Measurements from ENCODE around the gene ZNF236. TPM values are rescaled to one million over a fixed set of nuclear protein-coding genes. Genes with fewer than 3 reads are reported as not detected.

Gene ZNF236
- total RNA-seq, 1 donor from 2014 or later = 11.7 TPM

GRCh38 chr18:76977108-76977621 lies 154.8 kb downstream of the ZNF236 start:
- DNase-seq (no peak), ATAC-seq (ENCODE audit: poor library complexity) (peak; percentile 68)
- intact Hi-C loops (cut with DNase I) = no loop called here

GRCh38 chr18:76977684-76978232 lies 155.4 kb downstream of the ZNF236 start:
- ATAC-seq (ENCODE audit: poor library complexity) (no peak), DNase-seq (no peak)
- intact Hi-C loops (cut with DNase I) = no loop called here

- DNase-seq (no peak), ATAC-seq (ENCODE audit: poor library complexity) (no peak)
- intact Hi-C loops (cut with DNase I) = no loop called here
These were observed 156.3 kb downstream of the ZNF236 start for GRCh38 chr18:76978616-76979015.

GRCh38 chr18:76979111-76979751 lies 156.9 kb downstream of the ZNF236 start:
- intact Hi-C loops (cut with DNase I) = no loop called here
- no peak for ATAC-seq (ENCODE audit: poor library complexity)
- no peak for DNase-seq

- DNase-seq = no peak
- intact Hi-C loops (cut with DNase I) = no loop called here
- ATAC-seq (ENCODE audit: poor library complexity) = no peak
These were observed 157.5 kb downstream of the ZNF236 start for GRCh38 chr18:76979906-76980305.

- intact Hi-C loops (cut with DNase I) = no loop called here
- ATAC-seq (ENCODE audit: poor library complexity) (no peak), DNase-seq (no peak)
These were observed 158.5 kb downstream of the ZNF236 start for GRCh38 chr18:76980663-76981395.

GRCh38 chr18:76981396-76981968 lies 159.1 kb downstream of the ZNF236 start:
- DNase-seq = no peak
- intact Hi-C loops (cut with DNase I) = no loop called here
- no peak for ATAC-seq (ENCODE audit: poor library complexity)

GRCh38 chr18:76982038-76982437 lies 159.7 kb downstream of the ZNF236 start:
- intact Hi-C loops (cut with DNase I) = loop anchor here (2.0 kb wide), 1 partner anchor 179 kb away; no protein-coding TSS in a partner anchor
- ATAC-seq (ENCODE audit: poor library complexity) (no peak), DNase-seq (no peak)

- intact Hi-C loops (cut with DNase I) = loop anchor here (2.0 kb wide), 1 partner anchor 180 kb away; no protein-coding TSS in a partner anchor
- ATAC-seq (ENCODE audit: poor library complexity) (peak; percentile 87), DNase-seq (peak; percentile 90)
These were observed 160.7 kb downstream of the ZNF236 start for GRCh38 chr18:76982841-76983583.

- ATAC-seq (ENCODE audit: poor library complexity) (no peak), DNase-seq (no peak)
- intact Hi-C loops (cut with DNase I) = loop anchor here (2.0 kb wide), 1 partner anchor 181 kb away; no protein-coding TSS in a partner anchor
These were observed 161.3 kb downstream of the ZNF236 start for GRCh38 chr18:76983613-76984051.

GRCh38 chr18:76984193-76985155 lies 162.1 kb downstream of the ZNF236 start:
- no peak for DNase-seq
- intact Hi-C loops (cut with DNase I) = no loop called here
- no peak for ATAC-seq (ENCODE audit: poor library complexity)

GRCh38 chr18:76985156-76985950 lies 163.0 kb downstream of the ZNF236 start:
- intact Hi-C loops (cut with DNase I) = no loop called here
- DNase-seq (no peak), ATAC-seq (ENCODE audit: poor library complexity) (no peak)

GRCh38 chr18:76985951-76986236 lies 163.5 kb downstream of the ZNF236 start:
- ATAC-seq (ENCODE audit: poor library complexity) (no peak), DNase-seq (no peak)
- intact Hi-C loops (cut with DNase I) = no loop called here

GRCh38 chr18:76986406-76986805 lies 164.0 kb downstream of the ZNF236 start:
- intact Hi-C loops (cut with DNase I) = no loop called here
- no peak for DNase-seq

GRCh38 chr18:76988031-76988826 lies 165.9 kb downstream of the ZNF236 start:
- peak; percentile 54 for ATAC-seq (ENCODE audit: poor library complexity)
- DNase-seq = peak; percentile 72
- intact Hi-C loops (cut with DNase I) = no loop called here

More at GRCh38 chr18:76986406-76986805, 164.0 kb downstream of the ZNF236 start:
- ATAC-seq (ENCODE audit: poor library complexity) = no peak

Data from Right ventricle myocardium superior (tissue), 1 donor.